Measurements from ENCODE around the gene OSBPL9. TPM values are rescaled to one million over a fixed set of nuclear protein-coding genes. Genes with fewer than 3 reads are reported as not detected.

OSBPL9 gene
- total RNA-seq, 2 experiments from 2014 or later, result 51.1 to 56.1 TPM

DNA sequence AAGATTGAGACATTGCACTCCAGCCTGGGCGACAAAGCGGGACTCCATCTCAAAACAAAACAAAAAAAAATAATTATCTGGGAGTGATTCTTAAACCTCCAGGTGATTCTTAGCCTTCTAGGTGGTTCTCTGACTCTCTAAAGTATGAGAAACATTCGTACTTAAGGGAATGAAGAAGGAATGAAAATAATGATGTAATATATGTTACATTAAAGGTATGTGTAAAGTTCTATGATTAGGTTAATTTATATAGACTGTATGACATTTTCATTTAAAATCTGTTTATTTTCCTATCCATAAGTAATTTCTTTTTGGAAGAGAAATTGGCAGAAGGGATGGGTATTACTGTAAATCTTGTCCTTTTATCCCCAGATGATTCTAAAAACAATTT, 34.7 kb downstream of the OSBPL9 start:
- Mint-ChIP-seq H3K27me3 (no peaks in the 10 kb centered on the region), H3K4me1 (ENCODE audit: low read depth) (no peaks in the 10 kb centered on the region), H3K27ac (no peak overlapping the region), H3K4me3 (no peak overlapping the region), H3K36me3 (ENCODE audit: low read depth) (no peaks in the 10 kb centered on the region), H3K9me3 (no peaks in the 10 kb centered on the region)
- TF ChIP-seq CTCF (IDR thresholded peaks at IDR 0.05), result no peak
- POLR2A ChIA-PET, result no interaction called here
- DNase-seq, result no peak
- CTCF ChIA-PET, result interaction anchor here (0.6 kb wide), 1 partner anchor 132 kb away, joined by 3 read pairs; no protein-coding TSS in a partner anchor
- intact Hi-C loops (cut with micrococcal nuclease), result no loop called here
- no peak for ATAC-seq

DNA sequence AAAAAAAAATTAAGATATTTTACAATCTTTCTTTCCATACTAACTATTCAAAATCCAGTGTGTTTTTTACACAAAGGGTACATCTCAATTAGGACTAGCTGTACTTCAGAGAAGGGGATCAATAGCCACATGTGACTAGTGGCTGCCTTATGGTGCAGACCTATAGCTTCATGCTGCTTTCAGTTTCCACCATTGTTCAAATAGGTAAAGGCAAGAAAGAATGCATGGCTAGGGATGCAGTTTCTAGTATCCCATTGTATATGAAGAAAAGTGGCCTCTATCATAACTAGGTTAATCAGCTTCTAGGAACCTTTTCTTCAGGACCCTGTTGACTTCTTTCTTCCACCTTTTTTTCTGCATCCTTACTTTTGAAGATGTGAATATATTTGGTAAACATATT, 35.7 kb downstream of the OSBPL9 start:
- DNase-seq, result no peak
- Mint-ChIP-seq H3K9me3 (no peaks in the 10 kb centered on the region), H3K27me3 (no peaks in the 10 kb centered on the region), H3K27ac (no peak overlapping the region), H3K36me3 (ENCODE audit: low read depth) (no peaks in the 10 kb centered on the region), H3K4me3 (no peak overlapping the region), H3K4me1 (ENCODE audit: low read depth) (no peaks in the 10 kb centered on the region)
- no peak for TF ChIP-seq CTCF (IDR thresholded peaks at IDR 0.05)
- ChIA-PET POLR2A (no interaction called here), CTCF (no interaction called here)
- no peak for ATAC-seq
- intact Hi-C loops (cut with micrococcal nuclease), result no loop called here

- no peak overlapping the region for H3K4me3 Mint-ChIP-seq
- intact Hi-C loops (cut with micrococcal nuclease), result no loop called here
- H3K9me3 Mint-ChIP-seq, result no peaks in the 10 kb centered on the region
- DNase-seq, result no peak
- no peak overlapping the region for H3K27ac Mint-ChIP-seq
- H3K27me3 Mint-ChIP-seq, result no peaks in the 10 kb centered on the region
- ChIA-PET POLR2A (no interaction called here), CTCF (interaction anchor here (0.8 kb wide), 1 partner anchor 116 kb away, joined by 3 read pairs; no protein-coding TSS in a partner anchor)
- no peaks in the 10 kb centered on the region for H3K36me3 Mint-ChIP-seq (ENCODE audit: low read depth)
- no peak for ATAC-seq
- H3K4me1 Mint-ChIP-seq (ENCODE audit: low read depth), result no peaks in the 10 kb centered on the region
- TF ChIP-seq CTCF (IDR thresholded peaks at IDR 0.05), result no peak
Observed at GRCh38 chr1:51653127-51653526, 36.2 kb downstream of the OSBPL9 start.

GRCh38 chr1:51654000-51654399, 37.1 kb downstream of the OSBPL9 start:
- Mint-ChIP-seq H3K36me3 (ENCODE audit: low read depth) (no peaks in the 10 kb centered on the region), H3K27ac (no peak overlapping the region), H3K4me1 (ENCODE audit: low read depth) (no peaks in the 10 kb centered on the region), H3K9me3 (no peaks in the 10 kb centered on the region), H3K4me3 (no peak overlapping the region), H3K27me3 (no peaks in the 10 kb centered on the region)
- CTCF ChIA-PET, result no interaction called here
- POLR2A ChIA-PET, result no interaction called here
- DNase-seq (no peak), ATAC-seq (no peak)
- TF ChIP-seq CTCF (IDR thresholded peaks at IDR 0.05), result no peak
- intact Hi-C loops (cut with micrococcal nuclease), result no loop called here

GRCh38 chr1:51656374-51656773, 39.5 kb downstream of the OSBPL9 start:
- no peak for ATAC-seq
- intact Hi-C loops (cut with micrococcal nuclease), result no loop called here
- H3K4me1 Mint-ChIP-seq (ENCODE audit: low read depth), result no peaks in the 10 kb centered on the region
- no peaks in the 10 kb centered on the region for H3K36me3 Mint-ChIP-seq (ENCODE audit: low read depth)
- no peak for TF ChIP-seq CTCF (IDR thresholded peaks at IDR 0.05)
- no peak overlapping the region for H3K4me3 Mint-ChIP-seq
- no peaks in the 10 kb centered on the region for H3K27me3 Mint-ChIP-seq
- ChIA-PET CTCF (interaction anchor here (0.8 to 1.4 kb wide), 3 partner anchors 60 to 113 kb away, joined by 3 to 5 read pairs (median 5); no protein-coding TSS in a partner anchor), POLR2A (no interaction called here)
- no peaks in the 10 kb centered on the region for H3K9me3 Mint-ChIP-seq
- H3K27ac Mint-ChIP-seq, result no peak overlapping the region
- DNase-seq, result no peak

Measured in activated CD8-positive, alpha-beta T cell treated with anti-CD3 and anti-CD28 coated beads for 36 hours (primary cell).